ENCODE results near the gene SAT2. TPM values are rescaled to one million over a fixed set of nuclear protein-coding genes. Genes with fewer than 3 reads are reported as not detected.
A peak's percentile ranks its signal among the peaks of the same experiment; 100 is the strongest.

SAT2 gene
- total and polyA plus RNA-seq, 2 of the 13 experiments (the other 11 are each of a cell fraction or from before 2014, with no cell fraction given) = 37.6 to 93.7 TPM

- TF ChIP-seq ZNF407 (CRISPR knock-in tag; IDR thresholded peaks at IDR 0.05; ENCODE audit: not compliant biosample characterization) (no peak), STAG1 (CRISPR knock-in tag; IDR thresholded peaks at IDR 0.05) (no peak), ARID5B (CRISPR knock-in tag; IDR thresholded peaks at IDR 0.05) (peak; percentile 46; the same call in 1 of the 2 replicates), AHDC1 (CRISPR knock-in tag; IDR thresholded peaks at IDR 0.05; ENCODE audit: borderline replicate concordance) (0 out of 2 replicates have a peak, but pooled peaks have one; percentile 23), ETV6 (CRISPR knock-in tag; conservative IDR thresholded peaks at IDR 0.05) (peak; percentile 54), ZNF33B (CRISPR knock-in tag; IDR thresholded peaks at IDR 0.05) (peak; percentile 65; the same call in 1 of the 2 replicates), DMAP1 (CRISPR knock-in tag; IDR thresholded peaks at IDR 0.05) (peak; percentile 94; the same call in 1 of the 2 replicates), MIER3 (CRISPR knock-in tag; IDR thresholded peaks at IDR 0.05; ENCODE audit: borderline replicate concordance) (peak; percentile 94), ETV5 (CRISPR knock-in tag; IDR thresholded peaks at IDR 0.05; ENCODE audit: borderline replicate concordance) (no peak; the same call in 1 of the 2 replicates), MLLT10 (CRISPR knock-in tag; IDR thresholded peaks at IDR 0.05) (no peak)
Measured at GRCh38 chr17:7583253-7584109, 44.1 kb downstream of the SAT2 start, which contains the start of gene MPDU1 (continued).

Measured in HepG2 (cell line).